Nephron (organoid): ENCODE results near the gene VPS18.

Experiments used
- H3K27ac Mint-ChIP-seq, 3 experiments: 2 replicates each; pipeline ENCODE4 v1.8.0; 2020; ENCODE audit warnings: mixed read lengths in 3 of 3, mild to moderate bottlenecking in 2 of 3, moderate library complexity in 1 of 3
- H3K27me3 Mint-ChIP-seq: 2 replicates; pipeline ENCODE4 v1.8.0; 2021; ENCODE audit warnings: low read depth, mild to moderate bottlenecking, moderate library complexity, mixed read lengths
- H3K36me3 Mint-ChIP-seq: 2 replicates; pipeline ENCODE4 v1.8.0; 2020; ENCODE audit warnings: low read depth, mixed read lengths
- H3K4me1 Mint-ChIP-seq: 2 replicates; pipeline ENCODE4 v1.8.0; 2020; ENCODE audit warnings: mixed read lengths
- H3K4me3 Mint-ChIP-seq, 3 experiments: 2 replicates each; pipeline ENCODE4 v1.8.0; 2020; ENCODE audit warnings: mild to moderate bottlenecking in 3 of 3, mixed read lengths in 3 of 3, moderate library complexity in 2 of 3
- H3K9me3 Mint-ChIP-seq: 2 replicates; pipeline ENCODE4 v1.8.0; 2020; ENCODE audit warnings: mixed read lengths
- CTCF ChIP-seq, 3 experiments: fragments of 200-600 bp; sonication (generic); IDR thresholded peaks; one replicate each; pipeline ENCODE4 v1.5.0; 2021; ENCODE audit warnings: antibody characterized with exemption in 3 of 3; ENCODE audit not compliant: unreplicated experiment in 3 of 3

The VPS18 gene

GRCh38 chr15:40928821-40929659 is 34.8 kb downstream of the VPS18 start, which contains the start of gene DLL4:
Gene DLL4 (plus strand): TSS chr15:40929340. CDS start chr15:40929669, 329 bp downstream.
- H3K27ac Mint-ChIP-seq: no peak within 1 kb of the TSS
- TF ChIP-seq CTCF (IDR thresholded peaks at IDR 0.05; ENCODE audit: unreplicated experiment in 3 of 3): no peak
- H3K36me3 Mint-ChIP-seq: no peaks in the 10 kb centered on the region
- H3K4me3 Mint-ChIP-seq: peak within 1 kb of the TSS; percentile 83 to 88 (median 87)
- H3K9me3 Mint-ChIP-seq: no peaks in the 10 kb centered on the region
- H3K27me3 Mint-ChIP-seq: peaks cover 98% of the 10 kb centered on the region
- peaks cover 45% of the 10 kb centered on the region for H3K4me1 Mint-ChIP-seq

GRCh38 chr15:40929660-40930429 is 35.6 kb downstream of the VPS18 start:
- Mint-ChIP-seq H3K36me3 (no peaks in the 10 kb centered on the region), H3K9me3 (no peaks in the 10 kb centered on the region), H3K27ac (no peak overlapping the region), H3K27me3 (peaks cover 95% of the 10 kb centered on the region), H3K4me3 (peak overlapping the region; percentile 83 to 88 (median 86)), H3K4me1 (peaks cover 45% of the 10 kb centered on the region)
- TF ChIP-seq CTCF (IDR thresholded peaks at IDR 0.05; ENCODE audit: unreplicated experiment in 3 of 3): no peak

GRCh38 chr15:40930430-40931299 is 36.4 kb downstream of the VPS18 start:
- no peaks in the 10 kb centered on the region for H3K36me3 Mint-ChIP-seq
- peak overlapping the region; percentile 83 to 88 (median 86) for H3K4me3 Mint-ChIP-seq
- H3K27me3 Mint-ChIP-seq: peaks cover 87% of the 10 kb centered on the region
- H3K9me3 Mint-ChIP-seq: no peaks in the 10 kb centered on the region
- TF ChIP-seq CTCF (IDR thresholded peaks at IDR 0.05; ENCODE audit: unreplicated experiment in 3 of 3): peak; percentile 58 to 62 (median 58)
- peaks cover 41% of the 10 kb centered on the region for H3K4me1 Mint-ChIP-seq
- H3K27ac Mint-ChIP-seq: no peak overlapping the region

GRCh38 chr15:40931300-40932142 is 37.3 kb downstream of the VPS18 start:
- Mint-ChIP-seq H3K4me1 (peaks cover 40% of the 10 kb centered on the region), H3K9me3 (no peaks in the 10 kb centered on the region), H3K4me3 (peak overlapping the region; percentile 83 to 88 (median 86)), H3K36me3 (no peaks in the 10 kb centered on the region), H3K27me3 (peaks cover 79% of the 10 kb centered on the region), H3K27ac (no peak overlapping the region)
- TF ChIP-seq CTCF (IDR thresholded peaks at IDR 0.05; ENCODE audit: unreplicated experiment in 3 of 3): no peak

GRCh38 chr15:40932156-40932555 is 37.9 kb downstream of the VPS18 start:
- Mint-ChIP-seq H3K27ac (no peak overlapping the region), H3K36me3 (no peaks in the 10 kb centered on the region), H3K4me3 (peak overlapping the region; percentile 83 to 88 (median 86)), H3K9me3 (no peaks in the 10 kb centered on the region), H3K27me3 (peaks cover 76% of the 10 kb centered on the region), H3K4me1 (peaks cover 34% of the 10 kb centered on the region)
- TF ChIP-seq CTCF (IDR thresholded peaks at IDR 0.05; ENCODE audit: unreplicated experiment in 3 of 3): no peak
